Gastrocnemius medialis (tissue), 4 donors: Measurements from ENCODE around the gene ACBD3.

Source experiments
- POLR2A ChIP-seq, 2 donors: fragments of 450-650 bp; IDR thresholded peaks; one replicate each; pipeline ENCODE4 v1.6.1; 2017; ENCODE audit warnings: antibody characterized with exemption in 2 of 2, mild to moderate bottlenecking in 2 of 2, moderate library complexity in 2 of 2
- TF ChIP-seq, protein P1 (sequence below), 5 experiments: fragments of 450-650 bp in 3 of 5; fragments of 200-600 bp in 2 of 5; sonication (generic) in 2 of 5; IDR thresholded peaks in 4 of 5; conservative IDR thresholded peaks in 1 of 5; 1 replicate in 4 of 5; 2 replicates in 1 of 5; pipeline ENCODE4 v1.5.1; 2016 to 2019; ENCODE audit warnings: antibody characterized with exemption in 5 of 5, mild to moderate bottlenecking in 3 of 5, moderate library complexity in 3 of 5

DNA sequence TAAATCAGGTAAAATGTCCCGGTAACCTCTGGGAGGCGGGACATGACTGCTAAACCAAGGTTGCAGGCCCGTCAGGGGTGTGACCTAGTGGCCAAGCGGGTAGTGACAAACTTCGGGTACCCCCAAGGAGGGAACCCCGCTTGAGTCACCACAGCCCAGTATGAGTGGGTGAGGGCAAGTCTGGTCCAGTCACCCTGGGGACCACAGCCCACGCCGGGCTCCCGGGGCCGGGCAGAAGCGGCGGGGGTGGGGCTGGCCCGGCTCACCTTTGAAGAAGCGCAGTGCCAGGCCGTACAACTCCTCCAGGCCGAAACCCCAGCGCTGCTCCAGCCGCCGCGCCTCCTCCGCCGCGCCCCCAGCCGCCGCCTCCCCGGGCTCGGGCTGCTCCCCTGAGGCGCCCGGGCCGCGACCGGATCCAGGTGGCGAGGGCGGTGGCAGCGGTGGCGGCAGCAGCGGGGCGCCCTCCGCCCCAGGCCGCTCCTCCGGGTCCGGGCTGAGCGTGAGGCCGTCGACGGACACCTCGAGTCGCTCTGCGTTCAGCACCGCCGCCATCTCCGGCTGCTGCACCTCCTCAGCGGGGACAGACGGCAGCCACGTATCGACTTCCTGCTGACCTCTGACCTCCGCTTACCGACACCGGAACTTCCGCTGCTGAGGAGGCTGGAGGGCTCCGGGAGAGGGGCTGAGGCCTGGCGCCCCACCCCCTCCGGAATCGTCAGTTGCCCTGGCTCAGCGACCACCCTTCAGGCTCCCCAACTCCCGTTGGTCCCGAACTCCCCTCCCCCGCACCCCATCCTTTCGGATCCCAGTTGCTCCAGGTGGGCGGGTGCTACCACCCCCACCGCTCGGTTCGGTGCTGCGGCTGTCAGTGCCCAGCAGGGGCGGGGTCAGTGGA, at the start of gene ACBD3:
- TF ChIP-seq POLR2A (IDR thresholded peaks at IDR 0.05) = peak; percentile 83 to 95
- TF ChIP-seq, protein P1, sequence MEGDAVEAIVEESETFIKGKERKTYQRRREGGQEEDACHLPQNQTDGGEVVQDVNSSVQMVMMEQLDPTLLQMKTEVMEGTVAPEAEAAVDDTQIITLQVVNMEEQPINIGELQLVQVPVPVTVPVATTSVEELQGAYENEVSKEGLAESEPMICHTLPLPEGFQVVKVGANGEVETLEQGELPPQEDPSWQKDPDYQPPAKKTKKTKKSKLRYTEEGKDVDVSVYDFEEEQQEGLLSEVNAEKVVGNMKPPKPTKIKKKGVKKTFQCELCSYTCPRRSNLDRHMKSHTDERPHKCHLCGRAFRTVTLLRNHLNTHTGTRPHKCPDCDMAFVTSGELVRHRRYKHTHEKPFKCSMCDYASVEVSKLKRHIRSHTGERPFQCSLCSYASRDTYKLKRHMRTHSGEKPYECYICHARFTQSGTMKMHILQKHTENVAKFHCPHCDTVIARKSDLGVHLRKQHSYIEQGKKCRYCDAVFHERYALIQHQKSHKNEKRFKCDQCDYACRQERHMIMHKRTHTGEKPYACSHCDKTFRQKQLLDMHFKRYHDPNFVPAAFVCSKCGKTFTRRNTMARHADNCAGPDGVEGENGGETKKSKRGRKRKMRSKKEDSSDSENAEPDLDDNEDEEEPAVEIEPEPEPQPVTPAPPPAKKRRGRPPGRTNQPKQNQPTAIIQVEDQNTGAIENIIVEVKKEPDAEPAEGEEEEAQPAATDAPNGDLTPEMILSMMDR (IDR thresholded peaks at IDR 0.05 in 4 of 5, conservative IDR thresholded peaks at IDR 0.05 in 1 of 5) = peak in 2 of 5 experiments; percentile 30 to 41
